K562 (cell line): ENCODE data around the gene HOXB4. TPM values are rescaled to one million over a fixed set of nuclear protein-coding genes. Genes with fewer than 3 reads are reported as not detected.
A peak's percentile ranks its signal among the peaks of the same experiment; 100 is the strongest.

ENCODE experiments used
- CEBPB ChIP-seq: fragments of 450-650 bp; IDR thresholded peaks from 2 replicates; pipeline ENCODE4 v1.6.1; 2016; ENCODE audit warnings: missing genetic modification characterization, missing compliant biosample characterization
- CHCHD3 ChIP-seq: fragments of 250-450 bp; sonication (Bioruptor Pico); IDR thresholded peaks from 2 replicates; pipeline ENCODE4 v2.1.2; 2022; ENCODE audit warnings: mild to moderate bottlenecking
- DMBX1 ChIP-seq: fragments of 250-450 bp; sonication (Bioruptor Pico); IDR thresholded peaks from 2 replicates; pipeline ENCODE4 v1.8.0; 2022; ENCODE audit warnings: inconsistent platforms, mild to moderate bottlenecking, moderate library complexity, borderline replicate concordance
- E2F6 ChIP-seq, 2 experiments: IDR thresholded peaks; 2 replicates each; pipeline ENCODE4 v1.6.1; 2011; ENCODE audit warnings: borderline replicate concordance in 1 of 2, control low read depth in 1 of 2, low read depth in 1 of 2, low read length in 1 of 2, mild to moderate bottlenecking in 1 of 2, mixed read lengths in 1 of 2, moderate library complexity in 1 of 2; ENCODE audit not compliant: insufficient read depth in 1 of 2, insufficient read length in 1 of 2, poor library complexity in 1 of 2, severe bottlenecking in 1 of 2; ENCODE audit errors: extremely low read depth in 1 of 2
- JUNB ChIP-seq: fragments of 450-650 bp; formaldehyde crosslinking; conservative IDR thresholded peaks from 2 replicates; pipeline ENCODE4 v1.4.0; 2020; ENCODE audit warnings: mild to moderate bottlenecking
- KAT2B ChIP-seq: IDR thresholded peaks from one replicate; pipeline ENCODE4 v1.6.1; 2012; ENCODE audit warnings: low read depth, mild to moderate bottlenecking, control low read depth, inconsistent platforms, low read length, moderate library complexity
- KLF13 ChIP-seq: fragments of 450-650 bp; IDR thresholded peaks from 2 replicates; pipeline ENCODE4 v1.6.1; 2016; ENCODE audit warnings: missing genetic modification characterization, low read depth, mild to moderate bottlenecking, missing compliant biosample characterization, moderate library complexity, borderline replicate concordance
- MBD2 ChIP-seq: sonication (generic); IDR thresholded peaks from 2 replicates; pipeline ENCODE4 v1.6.1; 2016; ENCODE audit warnings: low read depth, borderline replicate concordance
- NR2C1 ChIP-seq, 2 experiments: fragments of 450-650 bp; IDR thresholded peaks; 2 replicates each; pipeline ENCODE4 v1.6.1; 2017; ENCODE audit warnings: mild to moderate bottlenecking in 2 of 2, antibody characterized with exemption in 1 of 2, inconsistent platforms in 1 of 2, missing compliant biosample characterization in 1 of 2, missing genetic modification characterization in 1 of 2
- PKNOX1 ChIP-seq: fragments of 450-650 bp; IDR thresholded peaks from 2 replicates; pipeline ENCODE4 v1.6.1; 2016
- RBM39 ChIP-seq: fragments of 200-400 bp; formaldehyde crosslinking; optimal IDR thresholded peaks from 2 replicates; pipeline ENCODE3; 2018; ENCODE audit warnings: low read depth, low read length
- SP1 ChIP-seq: sonication (generic); formaldehyde crosslinking; IDR thresholded peaks from 2 replicates; pipeline ENCODE4 v1.8.1; 2022; ENCODE audit warnings: mild to moderate bottlenecking, missing genetic modification reagents
- SRF ChIP-seq, 2 experiments: fragments of 250-450, 450-650 bp in 1 of 2; sonication (Bioruptor Pico) in 1 of 2; sonication (generic) in 1 of 2; formaldehyde crosslinking; IDR thresholded peaks; 2 replicates each; pipeline versions ENCODE4 v1.5.0 to v1.5.1; 2020 to 2022; ENCODE audit warnings: mild to moderate bottlenecking in 1 of 2, missing genetic modification reagents in 1 of 2
- STAT5A ChIP-seq: IDR thresholded peaks from 2 replicates; pipeline ENCODE4 v1.6.1; 2012; ENCODE audit warnings: low read length, inconsistent platforms, borderline replicate concordance
- THAP7 ChIP-seq: fragments of 250-450 bp; sonication (Bioruptor Pico); IDR thresholded peaks from 2 replicates; pipeline ENCODE4 v1.5.0; 2021
- VEZF1 ChIP-seq: fragments of 200-800 bp; sonication (Bioruptor generic); IDR thresholded peaks from 2 replicates; pipeline ENCODE4 v1.6.1; 2017; ENCODE audit warnings: missing genetic modification characterization, missing compliant biosample characterization
- ZBTB11 ChIP-seq, 3 experiments: fragments of 200-800 bp in 1 of 3; fragments of 250-450 bp in 1 of 3; fragments of 450-650 bp in 1 of 3; sonication (Bioruptor Pico) in 1 of 3; sonication (Bioruptor generic) in 1 of 3; formaldehyde crosslinking in 1 of 3; IDR thresholded peaks; 2 replicates each; pipeline versions ENCODE4 v1.6.1 to v1.8.0; 2016 to 2022; ENCODE audit warnings: mild to moderate bottlenecking in 2 of 3, missing genetic modification characterization in 2 of 3, missing compliant biosample characterization in 1 of 3, moderate library complexity in 1 of 3
- ZNF695 ChIP-seq: fragments of 450-650 bp; formaldehyde crosslinking; IDR thresholded peaks from 2 replicates; pipeline ENCODE4 v1.4.0; 2020; ENCODE audit warnings: mild to moderate bottlenecking, moderate library complexity
- polyA plus RNA-seq, 8 experiments: library from polyadenylated mRNA; depleted of rRNA in 4 of 8; stranded (reverse) in 5 of 8; unstranded in 3 of 8; fragments of >200 nt; fragmentation: Nextera tagmentation in 2 of 8; fragmentation: Illumina TruSeq in 1 of 8; extraction: Ambion mirVana in 2 of 8; extraction: Trizol in 1 of 8; gene quantifications; 2 replicates each; pipeline versions ENCODE4 v1.2.1 to v1.2.3, GENCODE V29; 2011 to 2014; ENCODE audit warnings: inconsistent platforms in 1 of 8, missing spikeins in 1 of 8
- total RNA-seq, 7 experiments: library from RNA; depleted of rRNA in 6 of 7; stranded (reverse); fragments of >200 nt in 6 of 7; fragmentation: Illumina TruSeq in 2 of 7; extraction: Trizol in 2 of 7; gene quantifications; 2 replicates each; pipeline versions ENCODE4 v1.2.1 to v1.2.3, GENCODE V29; 2011 to 2021; ENCODE audit warnings: low replicate concordance in 1 of 7

HOXB4 gene
- total and polyA plus RNA-seq, 9 of the 15 experiments (the other 6 are each of a cell fraction or from before 2014, with no cell fraction given) = 1.6 to 34.9 (median 14.9) TPM

GRCh38 chr17:48576479-48577309 lies 1.5 kb downstream of the HOXB4 start (continued):
- TF ChIP-seq ZBTB11 (CRISPR knock-in tag; IDR thresholded peaks at IDR 0.05) (peak in 1 of 3 experiments; percentile 2; a peak in 1 of 6 replicates), KAT2B (no peak), STAT5A (no peak), PKNOX1 (no peak), KLF13 (tag) (no peak), SP1 (CRISPR knock-in tag) (0 out of 2 replicates have a peak, but pooled peaks have one; percentile 7), CHCHD3 (CRISPR knock-in tag) (no peak), ZNF695 (no peak), CEBPB (peak; percentile 43; the same call in 1 of the 2 replicates), NR2C1 (IDR thresholded peaks at IDR 0.05) (no peak), NR2C1 (tag; IDR thresholded peaks at IDR 0.05) (no peak), DMBX1 (CRISPR knock-in tag) (no peak; the same call in 1 of the 2 replicates), SRF (CRISPR knock-in tag; IDR thresholded peaks at IDR 0.05) (no peak), RBM39 (no peak), MBD2 (0 out of 2 replicates have a peak, but pooled peaks have one; percentile 9), E2F6 (IDR thresholded peaks at IDR 0.05; ENCODE audit: borderline replicate concordance in 1 of 2, extremely low read depth in 1 of 2, insufficient read depth in 1 of 2, insufficient read length in 1 of 2, low read depth in 1 of 2, low read length in 1 of 2, poor library complexity in 1 of 2, severe bottlenecking in 1 of 2) (no peak), THAP7 (CRISPR knock-in tag) (no peak), JUNB (CRISPR knock-in tag) (no peak), VEZF1 (CRISPR knock-in tag) (peak; percentile 57)
